GM19372 (cell line): Measurements from ENCODE around the gene GATAD2A.

Source experiments
- ATAC-seq: cut with Tn5 transposase; IDR thresholded peaks from one replicate; pipeline ENCODE4 v1.9.1; 2021; ENCODE audit warnings: mild to moderate bottlenecking, low read depth, moderate library complexity; ENCODE audit not compliant: unreplicated experiment

Gene GATAD2A

GRCh38 chr19:19487077-19487949 is 81.8 kb downstream of the GATAD2A start:
- ATAC-seq: no peak

- no peak for ATAC-seq
Measured at GRCh38 chr19:19487950-19488874, 82.7 kb downstream of the GATAD2A start.

GRCh38 chr19:19488875-19489690 is 83.6 kb downstream of the GATAD2A start:
- peak; percentile 60 for ATAC-seq

- ATAC-seq: no peak
Measured at GRCh38 chr19:19489804-19490204, 84.3 kb downstream of the GATAD2A start.

DNA sequence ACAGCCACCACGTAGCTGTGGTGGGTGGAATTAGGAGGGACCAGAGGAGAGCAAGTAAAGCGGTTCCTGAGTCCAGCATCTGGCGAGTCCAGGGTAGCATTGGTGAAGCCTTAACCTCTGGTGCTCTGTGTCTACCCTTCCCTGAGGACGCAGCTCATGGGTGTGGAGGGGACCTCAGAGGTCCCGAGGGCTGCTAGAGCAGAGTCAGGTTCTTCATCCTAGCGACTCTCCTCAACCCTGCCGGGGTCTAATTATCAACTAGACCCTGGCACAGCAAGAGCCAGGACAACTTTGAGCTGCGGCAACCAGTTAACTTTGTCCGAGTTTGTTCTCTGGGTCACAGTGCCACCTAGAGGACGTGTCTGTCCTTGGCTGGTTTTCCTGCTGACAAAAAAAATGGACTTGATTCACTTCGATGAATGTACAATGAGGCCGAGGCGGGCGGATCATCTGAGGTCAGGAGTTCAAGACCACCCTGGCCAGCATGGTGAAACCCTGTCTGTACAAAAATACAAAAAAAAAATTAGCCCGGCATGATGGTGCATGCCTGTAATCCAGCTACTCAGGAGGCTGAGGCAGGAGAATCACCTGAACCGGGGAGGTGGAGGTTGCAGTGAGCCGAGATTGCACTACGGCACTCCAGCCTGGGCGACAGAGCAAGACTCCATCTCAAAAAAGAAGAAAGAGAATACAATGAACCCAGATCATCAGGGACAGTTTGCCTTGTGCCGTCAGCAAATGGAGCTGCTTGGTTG is 84.9 kb downstream of the GATAD2A start:
- no peak for ATAC-seq

DNA sequence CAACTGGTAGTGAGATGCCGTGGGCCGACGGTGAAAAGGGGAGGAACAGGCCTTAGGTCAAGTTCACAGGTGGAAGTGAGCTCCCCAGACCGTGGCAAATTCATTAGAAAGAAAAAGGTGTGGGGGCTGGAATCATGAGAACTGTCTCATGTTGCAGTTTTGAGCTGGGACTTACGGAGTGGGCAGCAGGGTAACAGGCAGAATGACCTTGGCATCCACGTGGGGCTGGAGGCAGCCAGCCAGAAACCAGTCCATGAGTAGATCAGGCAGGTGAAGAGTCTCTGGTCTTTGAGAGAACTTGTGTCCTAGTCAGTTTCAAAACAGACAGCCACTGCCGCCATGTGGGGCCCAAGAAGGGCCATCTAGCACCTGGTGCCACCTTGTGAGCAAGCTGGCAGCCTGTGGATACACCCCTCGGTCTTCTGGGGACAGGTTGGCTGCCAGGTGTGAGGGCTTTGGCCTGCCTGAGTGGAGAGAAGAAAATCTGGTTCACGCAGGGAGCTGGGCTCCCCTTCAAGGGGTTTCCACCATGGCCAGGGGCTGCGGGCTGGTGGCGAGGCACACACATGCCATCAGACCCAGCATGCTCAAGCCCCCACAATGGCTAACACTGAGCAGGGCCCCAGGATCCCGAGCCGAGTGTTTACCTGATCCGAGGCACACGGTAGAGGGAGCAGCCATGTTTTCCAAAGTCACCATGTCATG is 86.0 kb downstream of the GATAD2A start:
- no peak for ATAC-seq

DNA sequence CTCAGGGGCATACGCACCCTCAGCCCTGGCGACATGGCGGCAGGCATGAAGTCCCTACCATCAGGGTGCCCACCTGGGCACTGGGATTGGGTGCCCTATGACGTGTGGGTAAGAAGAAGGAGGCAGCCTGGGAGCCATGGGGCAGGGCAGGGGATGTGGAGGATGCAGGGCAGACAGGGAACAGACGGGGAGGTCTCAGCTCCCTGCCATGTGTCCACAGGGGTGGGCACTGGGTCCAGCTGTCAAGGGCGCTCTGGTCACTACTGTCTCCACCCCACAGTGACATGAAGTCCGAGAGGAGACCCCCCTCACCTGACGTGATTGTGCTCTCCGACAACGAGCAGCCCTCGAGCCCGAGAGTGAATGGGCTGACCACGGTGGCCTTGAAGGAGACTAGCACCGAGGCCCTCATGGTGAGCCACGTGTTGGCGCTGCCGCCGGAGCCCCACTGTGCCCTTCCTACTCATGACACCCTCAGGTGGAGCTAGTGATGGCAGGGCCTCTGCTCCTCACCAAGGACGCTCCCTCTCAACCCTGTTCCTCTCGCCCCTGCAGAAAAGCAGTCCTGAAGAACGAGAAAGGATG is 86.6 kb downstream of the GATAD2A start:
- ATAC-seq: no peak

- ATAC-seq: no peak
Measured at GRCh38 chr19:19493841-19494546, 88.5 kb downstream of the GATAD2A start.

- no peak for ATAC-seq
Measured at GRCh38 chr19:19495614-19496603, 90.4 kb downstream of the GATAD2A start.

- no peak for ATAC-seq
Measured at GRCh38 chr19:19498255-19498991, 92.9 kb downstream of the GATAD2A start.

DNA sequence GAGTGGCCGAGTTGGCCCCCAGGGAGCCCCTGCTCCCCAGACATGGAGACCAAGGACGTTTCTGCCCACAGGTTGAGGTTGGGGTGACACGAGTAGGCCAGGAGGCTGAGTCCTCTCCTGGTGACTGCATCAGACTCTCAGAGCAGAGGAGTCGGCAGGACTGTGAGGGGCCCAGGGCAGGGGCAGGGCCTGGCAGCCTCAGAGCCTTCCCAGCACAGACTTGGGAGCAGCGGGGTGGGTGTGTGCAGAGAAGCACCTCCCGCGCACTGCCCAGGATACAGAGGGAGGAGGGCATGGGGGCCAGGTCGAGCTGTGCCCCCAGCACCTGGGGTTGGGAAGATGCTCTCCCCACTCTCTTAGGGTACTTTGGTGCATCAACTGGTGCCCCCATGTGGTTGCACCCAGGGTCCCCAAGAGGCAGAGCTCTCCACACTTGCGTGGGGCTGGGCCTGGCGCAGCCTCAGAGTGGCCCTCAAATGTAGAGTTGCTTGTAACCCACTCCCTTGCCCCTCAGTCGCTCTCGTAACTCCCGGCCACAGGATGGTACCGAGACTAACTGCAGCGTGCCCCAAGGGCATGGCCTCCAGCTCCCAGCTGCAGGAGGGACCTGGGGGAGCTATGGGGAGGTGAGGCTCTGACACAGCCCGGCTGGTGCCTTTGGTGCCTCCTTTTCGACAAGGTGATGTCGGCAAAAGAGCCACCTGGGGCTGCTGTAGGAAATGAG is 94.0 kb downstream of the GATAD2A start:
- ATAC-seq: no peak

GRCh38 chr19:19500975-19501644 is 95.6 kb downstream of the GATAD2A start:
- no peak for ATAC-seq

- no peak for ATAC-seq
Measured at GRCh38 chr19:19501798-19502197, 96.3 kb downstream of the GATAD2A start.

DNA sequence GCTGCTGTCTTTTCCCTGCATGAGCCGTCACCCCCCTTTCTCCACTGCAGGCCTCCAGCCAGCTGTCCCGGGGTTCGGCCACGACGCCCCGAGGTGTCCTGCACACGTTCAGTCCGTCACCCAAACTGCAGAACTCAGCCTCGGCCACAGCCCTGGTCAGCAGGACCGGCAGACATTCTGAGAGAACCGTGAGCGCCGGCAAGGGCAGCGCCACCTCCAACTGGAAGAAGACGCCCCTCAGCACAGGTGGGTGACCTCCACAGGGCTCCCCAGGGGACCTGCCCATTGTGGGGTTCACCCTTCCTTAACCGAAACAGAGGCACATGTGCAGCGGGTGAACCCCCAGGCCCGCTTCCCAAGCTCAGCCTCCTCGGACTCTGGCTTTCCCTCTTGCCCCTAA is 96.8 kb downstream of the GATAD2A start:
- ATAC-seq: no peak
